ENCODE results near the gene FIG4.

Gene FIG4

GRCh38 chr6:109736273-109737025 lies 45.4 kb downstream of the FIG4 start:
- H3K36me3 ChIP-seq, result peaks cover 23% of the 10 kb centered on the region
- no peaks in the 10 kb centered on the region for H3K27me3 ChIP-seq
- no peak overlapping the region for H3K4me3 ChIP-seq (ENCODE audit: low read depth in 1 of 2, low read length in 1 of 2)
- peaks cover 6 to 19% of the 10 kb centered on the region in 2 experiments for H3K4me1 ChIP-seq (ENCODE audit: control insufficient read depth in 1 of 2, insufficient read depth in 1 of 2, low read depth in 1 of 2, low read length in 1 of 2)
- TF ChIP-seq CTCF (IDR thresholded peaks at IDR 0.05), result no peak
- peak overlapping the region; percentile 3 for H3K27ac ChIP-seq
- no peaks in the 10 kb centered on the region for H3K9me3 ChIP-seq

- Histone ChIP-seq H3K4me1 (ENCODE audit: control insufficient read depth in 1 of 2, insufficient read depth in 1 of 2, low read depth in 1 of 2, low read length in 1 of 2) (peaks cover 8 to 29% of the 10 kb centered on the region in 2 experiments), H3K9me3 (no peaks in the 10 kb centered on the region), H3K27me3 (no peaks in the 10 kb centered on the region), H3K36me3 (peaks cover 23% of the 10 kb centered on the region), H3K4me3 (ENCODE audit: low read depth in 1 of 2, low read length in 1 of 2) (no peak overlapping the region), H3K27ac (no peak overlapping the region)
- TF ChIP-seq CTCF (IDR thresholded peaks at IDR 0.05), result no peak
Measured at GRCh38 chr6:109738255-109738654, 47.2 kb downstream of the FIG4 start.

DNA sequence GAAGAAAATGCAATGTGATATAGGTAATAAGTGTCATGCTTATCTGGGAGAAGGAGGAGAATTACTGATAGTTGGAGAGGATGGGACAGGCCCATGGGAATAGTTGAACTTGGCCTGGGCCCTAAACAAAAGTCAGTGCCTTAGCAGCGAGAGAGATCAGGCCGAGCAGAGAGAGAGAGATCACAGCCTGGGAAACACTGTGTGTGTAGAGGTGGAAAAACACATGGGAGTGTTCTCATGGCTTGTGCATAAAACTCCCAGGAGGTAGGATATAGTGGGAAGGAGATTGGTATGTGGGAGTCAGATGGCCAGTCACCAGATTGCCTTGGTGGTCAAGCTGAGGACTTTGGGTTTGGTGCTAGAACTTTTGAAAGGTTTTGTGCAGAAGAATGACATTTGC lies 47.6 kb downstream of the FIG4 start:
- peaks cover 8 to 29% of the 10 kb centered on the region in 2 experiments for H3K4me1 ChIP-seq (ENCODE audit: control insufficient read depth in 1 of 2, insufficient read depth in 1 of 2, low read depth in 1 of 2, low read length in 1 of 2)
- H3K27ac ChIP-seq, result no peak overlapping the region
- H3K4me3 ChIP-seq (ENCODE audit: low read depth in 1 of 2, low read length in 1 of 2), result no peak overlapping the region
- no peak for TF ChIP-seq CTCF (IDR thresholded peaks at IDR 0.05)
- H3K36me3 ChIP-seq, result peaks cover 26% of the 10 kb centered on the region
- no peaks in the 10 kb centered on the region for H3K9me3 ChIP-seq
- no peaks in the 10 kb centered on the region for H3K27me3 ChIP-seq

DNA sequence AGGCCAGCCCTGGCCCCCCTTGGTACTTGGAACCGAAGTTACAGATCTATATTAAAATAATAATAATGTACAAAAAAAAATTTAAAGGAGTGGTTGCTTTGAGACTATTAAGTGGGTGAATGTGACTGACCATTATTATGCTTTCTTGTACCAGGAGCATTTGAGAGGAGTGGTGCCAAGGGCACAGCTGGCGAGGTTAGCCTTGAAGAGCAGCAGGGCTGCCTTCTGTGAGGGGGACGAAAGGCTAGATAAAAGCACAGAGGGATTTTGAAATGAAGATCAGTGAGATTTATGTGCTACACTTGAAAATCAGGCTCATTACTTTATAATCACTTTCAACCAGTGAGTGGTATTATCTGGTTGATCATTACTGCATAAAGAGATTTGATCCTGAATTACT lies 48.6 kb downstream of the FIG4 start:
- Histone ChIP-seq H3K4me1 (ENCODE audit: control insufficient read depth in 1 of 2, insufficient read depth in 1 of 2, low read depth in 1 of 2, low read length in 1 of 2) (peaks cover 8 to 29% of the 10 kb centered on the region in 2 experiments), H3K27me3 (no peaks in the 10 kb centered on the region), H3K27ac (peak overlapping the region; percentile 91), H3K9me3 (no peaks in the 10 kb centered on the region), H3K36me3 (peaks cover 34% of the 10 kb centered on the region), H3K4me3 (ENCODE audit: low read depth in 1 of 2, low read length in 1 of 2) (no peak overlapping the region)
- no peak for TF ChIP-seq CTCF (IDR thresholded peaks at IDR 0.05)

DNA sequence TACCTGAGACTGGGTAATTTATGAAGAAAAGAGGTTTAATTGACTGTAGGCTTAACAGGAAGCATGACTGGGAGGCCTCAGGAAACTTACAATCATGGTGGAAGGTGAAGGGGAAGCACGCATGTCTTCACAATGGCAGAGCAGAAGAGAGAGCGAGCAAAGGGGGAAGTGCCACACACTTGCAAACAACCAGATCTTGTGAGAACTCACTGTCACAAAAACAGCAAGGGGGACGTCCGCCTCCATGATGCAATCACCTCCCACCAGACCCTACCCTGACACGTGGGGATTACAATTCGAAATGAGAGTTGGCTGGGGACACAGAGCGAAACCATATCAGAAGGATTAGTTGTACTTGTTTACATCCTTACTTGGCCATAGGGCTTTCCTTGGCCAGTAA lies 49.7 kb downstream of the FIG4 start:
- Histone ChIP-seq H3K27me3 (no peaks in the 10 kb centered on the region), H3K4me3 (ENCODE audit: low read depth in 1 of 2, low read length in 1 of 2) (no peak overlapping the region), H3K4me1 (ENCODE audit: control insufficient read depth in 1 of 2, insufficient read depth in 1 of 2, low read depth in 1 of 2, low read length in 1 of 2) (peaks cover 8 to 29% of the 10 kb centered on the region in 2 experiments), H3K9me3 (no peaks in the 10 kb centered on the region), H3K36me3 (peaks cover 24% of the 10 kb centered on the region), H3K27ac (peak overlapping the region; percentile 91)
- TF ChIP-seq CTCF (IDR thresholded peaks at IDR 0.05), result no peak

All from neutrophil (primary cell).